Type B pancreatic cell (in vitro differentiated cells): Measurements from ENCODE around the gene DEK. TPM values are rescaled to one million over a fixed set of nuclear protein-coding genes. Genes with fewer than 3 reads are reported as not detected.
"Not testable (repeated sequence)": the region's sequence is repeated elsewhere in the genome, so short reads cannot be mapped to it uniquely, and the experiment has no call there.

Experiments used
- DNase-seq: peaks from one replicate; pipeline ENCODE4 v3.0.0; 2021; ENCODE audit warnings: mixed read lengths; ENCODE audit not compliant: unreplicated experiment; ENCODE audit errors: extremely low spot score
- H3K27ac Mint-ChIP-seq: 2 replicates; pipeline ENCODE4 v1.8.0; 2021; ENCODE audit warnings: mild to moderate bottlenecking, mixed read lengths
- H3K27me3 Mint-ChIP-seq: 2 replicates; pipeline ENCODE4 v1.8.0; 2021; ENCODE audit warnings: mixed read lengths
- H3K36me3 Mint-ChIP-seq: 2 replicates; pipeline ENCODE4 v1.8.0; 2021; ENCODE audit warnings: mixed read lengths
- H3K4me1 Mint-ChIP-seq: one replicate; pipeline ENCODE4 v1.8.0; 2021; ENCODE audit warnings: mixed read lengths; ENCODE audit not compliant: unreplicated experiment
- H3K4me3 Mint-ChIP-seq: 2 replicates; pipeline ENCODE4 v1.8.0; 2021; ENCODE audit warnings: mild to moderate bottlenecking, mixed read lengths
- H3K9me3 Mint-ChIP-seq: 2 replicates; pipeline ENCODE4 v1.8.0; 2021; ENCODE audit warnings: mixed read lengths
- CTCF ChIP-seq: fragments of 200-600 bp; sonication (generic); conservative IDR thresholded peaks from 2 replicates; pipeline ENCODE4 v1.5.0; 2021; ENCODE audit warnings: antibody characterized with exemption, mild to moderate bottlenecking
- long read RNA-seq: library from polyadenylated mRNA; unstranded; transcript quantifications from one replicate; pipeline ENCODE4 v2.0.0, GENCODE V29; 2020
- total RNA-seq: library from RNA; stranded (reverse); gene quantifications from 2 replicates; pipeline ENCODE4 v1.2.1, GENCODE V29; 2021; ENCODE audit warnings: low replicate concordance

Gene DEK, protein sequence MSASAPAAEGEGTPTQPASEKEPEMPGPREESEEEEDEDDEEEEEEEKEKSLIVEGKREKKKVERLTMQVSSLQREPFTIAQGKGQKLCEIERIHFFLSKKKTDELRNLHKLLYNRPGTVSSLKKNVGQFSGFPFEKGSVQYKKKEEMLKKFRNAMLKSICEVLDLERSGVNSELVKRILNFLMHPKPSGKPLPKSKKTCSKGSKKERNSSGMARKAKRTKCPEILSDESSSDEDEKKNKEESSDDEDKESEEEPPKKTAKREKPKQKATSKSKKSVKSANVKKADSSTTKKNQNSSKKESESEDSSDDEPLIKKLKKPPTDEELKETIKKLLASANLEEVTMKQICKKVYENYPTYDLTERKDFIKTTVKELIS
- total RNA-seq: 84.2 and 124 TPM in 2 replicates
- long read RNA-seq, transcript DEK-202 (11 exons, 3,427 nt): major isoform, 154 of 231 reads
- long read RNA-seq, partial matches to known transcripts: 64 of 231 reads
- long read RNA-seq, other reads (novel, unspliced or antisense): 12 of 231 reads

DNA sequence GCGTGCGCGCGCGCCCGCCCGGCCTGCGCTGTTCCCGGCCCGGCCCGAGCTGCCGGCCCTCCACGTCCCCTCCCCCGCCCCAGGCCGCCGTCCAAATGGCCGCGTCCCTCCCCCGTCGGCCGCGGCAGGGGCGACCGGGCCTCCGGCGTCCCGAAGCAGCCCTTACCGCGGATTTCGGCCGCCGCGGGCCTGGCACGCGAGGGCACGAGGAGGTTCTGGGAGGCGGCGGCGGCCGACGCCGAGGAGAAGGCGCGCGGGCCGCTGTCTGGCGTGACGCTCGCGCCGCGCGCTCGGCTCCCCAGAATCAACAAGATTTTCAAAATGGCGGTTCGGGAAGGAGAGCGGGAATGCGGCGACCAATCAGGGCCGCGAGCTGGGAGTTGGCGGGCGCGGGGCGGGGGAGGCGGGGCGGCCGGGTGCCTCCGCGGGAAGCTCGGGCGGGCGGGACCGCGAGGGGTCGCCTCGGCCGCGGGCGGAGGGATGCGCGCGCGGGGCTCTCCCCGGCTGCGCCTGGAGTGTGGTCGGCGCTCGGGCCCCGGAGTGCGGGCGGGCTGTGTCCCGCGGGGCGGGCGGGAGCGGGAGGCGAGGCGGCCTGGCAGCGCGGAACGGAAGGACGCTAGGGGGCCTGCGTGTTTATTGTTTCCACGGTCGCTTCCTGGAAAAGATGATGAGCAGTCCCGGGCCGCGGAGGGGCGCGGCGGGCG, at the start of gene DEK:
Gene DEK (minus strand): TSS at position 312 of the 704 bp plus-strand sequence. CDS start 543 bp downstream, outside the sequence.
- H3K4me1 Mint-ChIP-seq: peaks cover 36% of the 10 kb centered on the region
- TF ChIP-seq CTCF: peak; percentile 74
- peak within 1 kb of the TSS; percentile 94 for H3K4me3 Mint-ChIP-seq
- peaks cover 31% of the 10 kb centered on the region for H3K36me3 Mint-ChIP-seq
- peak; percentile 90 for DNase-seq
- H3K27me3 Mint-ChIP-seq: no peaks in the 10 kb centered on the region
- no peaks in the 10 kb centered on the region for H3K9me3 Mint-ChIP-seq
- H3K27ac Mint-ChIP-seq: peak within 1 kb of the TSS; percentile 93

GRCh38 chr6:18312368-18312767, 48.0 kb upstream of the DEK start:
- Mint-ChIP-seq H3K27me3 (no peaks in the 10 kb centered on the region), H3K27ac (no peak overlapping the region), H3K9me3 (no peaks in the 10 kb centered on the region), H3K36me3 (no peaks in the 10 kb centered on the region), H3K4me1 (no peaks in the 10 kb centered on the region), H3K4me3 (no peak overlapping the region)
- DNase-seq: no peak
- TF ChIP-seq CTCF: no peak

GRCh38 chr6:18310010-18310409, 45.7 kb upstream of the DEK start:
- H3K27me3 Mint-ChIP-seq, H3K27ac Mint-ChIP-seq, H3K9me3 Mint-ChIP-seq, H3K36me3 Mint-ChIP-seq, H3K4me1 Mint-ChIP-seq, DNase-seq, H3K4me3 Mint-ChIP-seq: not testable (repeated sequence)

GRCh38 chr6:18309046-18309445, 44.7 kb upstream of the DEK start:
- Mint-ChIP-seq H3K27ac (no peak overlapping the region), H3K36me3 (no peaks in the 10 kb centered on the region), H3K4me3 (no peak overlapping the region), H3K9me3 (no peaks in the 10 kb centered on the region), H3K4me1 (no peaks in the 10 kb centered on the region), H3K27me3 (no peaks in the 10 kb centered on the region)
- DNase-seq: no peak
- TF ChIP-seq CTCF: no peak

- Mint-ChIP-seq H3K36me3 (no peaks in the 10 kb centered on the region), H3K4me3 (no peak overlapping the region), H3K4me1 (peaks cover 6% of the 10 kb centered on the region), H3K27me3 (no peaks in the 10 kb centered on the region), H3K27ac (no peak overlapping the region), H3K9me3 (no peaks in the 10 kb centered on the region)
- TF ChIP-seq CTCF: no peak
- no peak for DNase-seq
Observed at GRCh38 chr6:18308070-18308735, 43.9 kb upstream of the DEK start.
